ENCODE data around the gene HDAC10.

The HDAC10 gene, protein sequence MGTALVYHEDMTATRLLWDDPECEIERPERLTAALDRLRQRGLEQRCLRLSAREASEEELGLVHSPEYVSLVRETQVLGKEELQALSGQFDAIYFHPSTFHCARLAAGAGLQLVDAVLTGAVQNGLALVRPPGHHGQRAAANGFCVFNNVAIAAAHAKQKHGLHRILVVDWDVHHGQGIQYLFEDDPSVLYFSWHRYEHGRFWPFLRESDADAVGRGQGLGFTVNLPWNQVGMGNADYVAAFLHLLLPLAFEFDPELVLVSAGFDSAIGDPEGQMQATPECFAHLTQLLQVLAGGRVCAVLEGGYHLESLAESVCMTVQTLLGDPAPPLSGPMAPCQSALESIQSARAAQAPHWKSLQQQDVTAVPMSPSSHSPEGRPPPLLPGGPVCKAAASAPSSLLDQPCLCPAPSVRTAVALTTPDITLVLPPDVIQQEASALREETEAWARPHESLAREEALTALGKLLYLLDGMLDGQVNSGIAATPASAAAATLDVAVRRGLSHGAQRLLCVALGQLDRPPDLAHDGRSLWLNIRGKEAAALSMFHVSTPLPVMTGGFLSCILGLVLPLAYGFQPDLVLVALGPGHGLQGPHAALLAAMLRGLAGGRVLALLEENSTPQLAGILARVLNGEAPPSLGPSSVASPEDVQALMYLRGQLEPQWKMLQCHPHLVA

DNA sequence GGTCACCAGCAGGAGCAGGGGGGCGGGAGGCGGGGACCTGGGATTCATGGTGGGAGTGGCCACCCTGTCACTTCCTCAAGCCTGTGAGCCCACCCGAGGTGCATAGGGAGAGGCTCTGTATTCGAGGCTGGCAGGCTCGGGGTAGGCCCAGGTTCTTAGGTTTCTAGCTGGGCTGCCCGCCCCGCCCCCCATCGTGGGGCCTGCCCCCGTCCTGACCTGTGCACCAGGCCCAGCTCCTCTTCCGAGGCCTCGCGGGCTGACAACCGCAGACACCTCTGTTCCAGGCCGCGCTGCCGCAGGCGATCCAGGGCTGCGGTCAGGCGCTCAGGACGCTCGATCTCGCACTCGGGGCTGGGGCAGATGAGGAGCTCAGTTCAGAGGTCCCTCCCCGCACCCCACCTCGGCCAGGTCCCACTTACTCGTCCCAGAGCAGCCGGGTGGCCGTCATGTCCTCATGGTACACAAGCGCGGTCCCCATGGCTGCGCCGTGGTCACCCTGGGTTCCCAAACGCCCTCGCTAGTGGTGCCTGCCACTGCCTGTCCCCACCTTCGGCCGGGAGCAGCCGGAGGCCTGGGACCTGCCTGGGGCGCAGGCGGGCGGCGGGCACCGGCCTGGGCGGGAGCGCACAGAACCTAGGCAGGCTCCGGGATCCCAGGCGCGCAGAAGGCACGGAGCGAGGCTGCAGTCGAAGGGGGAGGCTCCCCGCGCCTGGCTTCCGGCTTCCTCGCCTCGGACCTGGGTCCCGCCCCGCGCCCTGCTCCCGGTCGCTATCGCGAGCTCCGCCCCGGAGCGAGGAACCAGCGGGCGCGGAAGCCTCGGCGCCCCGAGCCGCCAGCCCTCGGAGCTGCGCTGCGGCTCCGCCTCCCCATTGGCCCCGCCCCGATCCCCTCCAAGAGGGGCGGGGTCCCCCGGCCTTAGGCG lies at the start of gene HDAC10:
Gene HDAC10 (minus strand): TSS at position 711 of the 922 bp plus-strand sequence. CDS start 233 bp downstream, at position 478.
- Histone ChIP-seq H3K4me3 (peak within 1 kb of the TSS; percentile 71), H3K36me3 (replicated peaks) (peaks cover 53% of the 10 kb centered on the region), H3K4me1 (peaks cover 5% of the 10 kb centered on the region), H3K9me3 (no peaks in the 10 kb centered on the region), H3K27me3 (ENCODE audit: low read depth) (no peaks in the 10 kb centered on the region)
- in situ Hi-C loops (cut with MboI; ENCODE audit: low sequenced_read_pairs) = loop anchor here (5.0 to 10.0 kb wide), 2 partner anchors 76 to 264 kb away; partner anchors contain the start of gene DENND6B
- peak; percentile 80 to 91 for DNase-seq (ENCODE audit: low spot score in 2 of 2)

DNA sequence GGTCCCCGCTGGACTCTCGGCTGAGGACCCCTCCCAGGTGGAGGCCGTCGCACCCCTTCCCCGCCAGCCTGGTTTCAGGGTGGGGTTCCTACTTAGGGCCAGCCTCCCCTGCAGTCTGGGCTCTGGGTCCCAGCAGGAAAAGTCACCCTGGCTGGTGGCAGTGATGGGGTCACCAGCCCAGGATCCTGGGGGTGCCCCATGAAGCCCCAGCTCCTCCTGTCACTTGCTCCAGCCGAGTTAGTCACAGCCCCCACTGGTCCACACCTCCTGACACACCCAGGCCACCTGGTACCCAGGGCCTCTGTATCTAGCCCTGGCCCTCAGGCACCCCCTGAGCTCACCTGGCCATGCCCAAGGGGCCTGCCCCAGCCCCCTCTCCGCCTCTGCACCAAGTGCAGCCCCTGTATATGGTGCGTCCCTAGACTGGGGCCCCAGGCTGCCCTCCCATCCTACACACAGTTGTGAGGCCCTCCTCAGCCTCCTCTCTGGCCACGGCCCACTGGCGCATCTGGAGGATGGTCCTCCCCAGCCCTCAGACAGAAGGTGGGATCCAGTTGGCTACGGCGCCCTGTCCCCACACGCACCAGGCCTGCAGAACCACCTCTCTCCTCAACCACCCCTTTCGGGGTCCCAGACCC lies 49.7 kb upstream of the HDAC10 start:
- in situ Hi-C loops (cut with MboI; ENCODE audit: low sequenced_read_pairs) = no loop called here
- Histone ChIP-seq H3K9me3 (no peaks in the 10 kb centered on the region), H3K27me3 (ENCODE audit: low read depth) (no peaks in the 10 kb centered on the region), H3K4me1 (peaks cover 7% of the 10 kb centered on the region), H3K36me3 (replicated peaks) (peaks cover 4% of the 10 kb centered on the region; the same call in 1 of the 2 replicates), H3K4me3 (no peak overlapping the region)
- no peak for DNase-seq (ENCODE audit: low spot score in 2 of 2)

DNA sequence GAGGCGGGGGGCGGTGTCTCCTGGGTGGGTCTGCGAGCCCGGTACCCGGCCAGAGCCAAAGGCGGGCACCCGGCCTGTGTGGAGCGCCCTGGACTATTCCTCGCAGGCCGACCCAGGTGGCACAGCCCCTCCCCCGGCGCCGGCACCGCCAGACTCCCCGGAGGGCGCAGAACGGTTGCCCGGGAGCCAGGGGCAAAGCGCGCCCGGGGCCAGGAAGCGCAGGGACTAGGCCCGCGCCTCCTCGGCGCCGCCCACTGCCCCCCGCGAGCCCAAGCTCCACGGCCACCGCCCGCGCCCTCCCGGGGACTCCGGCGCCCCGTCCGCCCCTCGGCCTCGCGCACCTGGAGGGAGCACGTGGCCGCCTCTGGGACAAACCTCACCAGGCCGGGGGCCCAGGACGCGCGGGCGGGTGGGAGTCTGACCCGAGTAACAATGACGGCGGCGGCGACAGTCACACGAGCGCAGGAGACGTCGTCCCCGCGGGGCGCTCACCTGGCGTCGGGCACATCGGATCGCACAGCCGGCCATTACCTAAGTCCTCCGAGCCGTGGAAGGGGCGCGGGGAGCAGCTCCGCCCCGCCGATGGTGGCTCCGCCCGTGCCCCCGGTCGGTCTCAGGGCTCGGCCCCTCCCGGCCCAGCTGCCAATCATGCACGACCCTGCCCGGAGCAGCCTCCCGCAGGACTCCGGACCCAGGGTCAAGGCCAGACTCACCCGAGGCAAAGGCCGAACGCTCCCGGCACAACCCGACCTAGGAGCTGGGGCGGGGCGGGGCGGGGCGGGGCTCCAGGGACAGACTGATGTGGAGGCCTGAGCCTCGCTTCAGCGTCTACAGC lies 48.9 kb upstream of the HDAC10 start:
- Histone ChIP-seq H3K4me1 (no peaks in the 10 kb centered on the region; the same call in 1 of the 2 replicates), H3K36me3 (replicated peaks) (no peaks in the 10 kb centered on the region; the same call in 1 of the 2 replicates), H3K9me3 (no peaks in the 10 kb centered on the region), H3K4me3 (no peak overlapping the region), H3K27me3 (ENCODE audit: low read depth) (no peaks in the 10 kb centered on the region)
- in situ Hi-C loops (cut with MboI; ENCODE audit: low sequenced_read_pairs) = no loop called here
- DNase-seq (ENCODE audit: low spot score in 2 of 2) = no peak

GRCh38 chr22:50298937-50299784 lies 48.1 kb upstream of the HDAC10 start:
- Histone ChIP-seq H3K9me3 (no peaks in the 10 kb centered on the region), H3K4me3 (no peak overlapping the region), H3K4me1 (no peaks in the 10 kb centered on the region), H3K27me3 (ENCODE audit: low read depth) (no peaks in the 10 kb centered on the region), H3K36me3 (replicated peaks) (no peaks in the 10 kb centered on the region; the same call in 1 of the 2 replicates)
- DNase-seq (ENCODE audit: low spot score in 2 of 2) = no peak
- in situ Hi-C loops (cut with MboI; ENCODE audit: low sequenced_read_pairs) = no loop called here

- in situ Hi-C loops (cut with MboI; ENCODE audit: low sequenced_read_pairs) = no loop called here
- Histone ChIP-seq H3K36me3 (replicated peaks) (no peaks in the 10 kb centered on the region; the same call in 1 of the 2 replicates), H3K9me3 (no peaks in the 10 kb centered on the region), H3K4me1 (peaks cover 6% of the 10 kb centered on the region), H3K27me3 (ENCODE audit: low read depth) (no peaks in the 10 kb centered on the region), H3K4me3 (no peak overlapping the region)
- no peak for DNase-seq (ENCODE audit: low spot score in 2 of 2)
These were observed 47.2 kb upstream of the HDAC10 start for GRCh38 chr22:50298266-50298637.

DNA sequence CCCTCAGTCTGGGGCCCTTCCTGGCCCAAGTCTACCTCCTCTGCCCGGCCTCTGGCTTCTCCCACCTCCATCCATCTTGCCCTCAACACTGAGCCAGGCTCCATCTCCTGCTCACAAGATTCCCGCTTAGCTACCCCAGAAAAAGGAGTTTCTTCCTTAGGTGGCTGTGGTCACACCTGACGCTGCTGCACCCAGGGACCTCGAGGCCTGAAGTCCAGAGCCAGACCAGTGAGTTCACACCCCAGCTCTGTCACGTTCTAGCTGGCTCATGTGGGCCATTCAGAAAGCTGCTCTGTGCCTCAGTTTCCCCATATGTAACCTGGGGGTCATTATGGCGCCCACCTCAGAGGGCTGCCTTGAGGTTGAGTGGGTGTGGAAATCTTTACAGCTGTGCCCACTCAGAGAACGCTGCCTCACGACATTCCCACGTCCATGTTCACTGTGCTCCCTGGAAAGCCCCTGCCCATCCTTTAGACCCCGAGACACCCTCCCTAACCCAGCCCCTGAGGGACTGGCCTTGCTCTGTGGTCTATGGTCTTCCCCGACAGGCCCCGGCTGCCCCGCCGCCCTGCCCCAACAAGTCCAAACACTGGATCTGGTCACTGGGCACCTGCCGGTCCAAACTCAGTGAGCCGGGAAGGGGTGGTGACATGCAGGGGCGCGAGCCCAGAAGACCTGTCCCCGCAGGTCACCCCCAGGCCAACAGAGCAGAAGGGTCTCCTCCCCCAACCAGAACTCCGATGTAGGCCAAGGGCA lies 46.6 kb upstream of the HDAC10 start:
- H3K4me1 ChIP-seq = peaks cover 7% of the 10 kb centered on the region
- H3K9me3 ChIP-seq = no peaks in the 10 kb centered on the region
- H3K4me3 ChIP-seq = no peak overlapping the region
- in situ Hi-C loops (cut with MboI; ENCODE audit: low sequenced_read_pairs) = no loop called here
- no peaks in the 10 kb centered on the region for H3K27me3 ChIP-seq (ENCODE audit: low read depth)
- H3K36me3 ChIP-seq (replicated peaks) = no peaks in the 10 kb centered on the region; the same call in 1 of the 2 replicates
- DNase-seq (ENCODE audit: low spot score in 2 of 2) = no peak

DNA sequence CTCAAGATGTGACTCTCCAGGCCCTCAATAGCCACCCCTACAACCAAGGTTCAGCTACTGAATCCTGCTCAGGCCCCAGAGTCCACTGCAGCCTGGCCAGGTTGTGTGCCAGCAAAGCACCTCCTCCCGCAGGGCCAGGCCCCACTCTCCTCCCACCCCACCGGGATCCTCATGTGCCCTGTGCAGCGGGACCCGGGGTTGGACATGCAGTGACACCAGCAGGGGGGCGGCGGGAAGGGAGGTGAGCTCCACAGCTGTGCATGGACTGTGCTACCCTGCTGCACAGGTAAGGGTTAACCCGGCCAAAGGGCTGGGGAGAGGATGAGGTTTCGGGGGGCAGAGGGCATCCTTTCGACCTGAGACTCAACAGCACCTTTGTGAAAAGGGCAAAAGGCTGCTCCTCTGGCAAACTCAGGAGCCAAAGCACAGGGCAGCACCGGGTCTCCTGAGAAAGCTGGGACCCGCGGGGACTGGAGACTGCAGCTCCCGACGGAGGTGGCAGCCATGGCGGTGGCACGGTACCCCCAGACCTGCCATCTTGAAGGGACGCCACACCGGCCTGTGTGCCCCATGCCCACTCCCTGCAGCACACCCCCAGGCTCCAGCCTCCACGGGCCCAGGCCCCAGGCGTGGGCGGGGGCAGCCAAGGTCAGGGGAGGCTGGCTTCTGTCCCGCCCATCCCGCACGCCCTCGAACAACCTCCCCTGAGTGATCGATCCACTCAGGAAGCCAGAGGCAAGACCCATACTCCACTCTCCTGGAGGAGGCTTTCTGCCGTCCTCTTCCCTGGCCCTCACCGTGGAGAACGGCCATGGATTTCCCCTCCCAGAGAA lies 45.8 kb upstream of the HDAC10 start:
- in situ Hi-C loops (cut with MboI; ENCODE audit: low sequenced_read_pairs) = no loop called here
- H3K36me3 ChIP-seq (replicated peaks) = no peaks in the 10 kb centered on the region; the same call in 1 of the 2 replicates
- peaks cover 7% of the 10 kb centered on the region for H3K4me1 ChIP-seq
- no peaks in the 10 kb centered on the region for H3K27me3 ChIP-seq (ENCODE audit: low read depth)
- no peak overlapping the region for H3K4me3 ChIP-seq
- H3K9me3 ChIP-seq = no peaks in the 10 kb centered on the region
- DNase-seq (ENCODE audit: low spot score in 2 of 2) = no peak

- H3K27me3 ChIP-seq (ENCODE audit: low read depth) = no peaks in the 10 kb centered on the region
- DNase-seq (ENCODE audit: low spot score in 2 of 2) = no peak
- peaks cover 7% of the 10 kb centered on the region for H3K4me1 ChIP-seq
- no peak overlapping the region for H3K4me3 ChIP-seq
- in situ Hi-C loops (cut with MboI; ENCODE audit: low sequenced_read_pairs) = no loop called here
- peaks cover 7% of the 10 kb centered on the region; the same call in 1 of the 2 replicates for H3K36me3 ChIP-seq (replicated peaks)
- no peaks in the 10 kb centered on the region for H3K9me3 ChIP-seq
These were observed 43.2 kb upstream of the HDAC10 start for GRCh38 chr22:50294319-50294656.

GRCh38 chr22:50293441-50294318 lies 42.6 kb upstream of the HDAC10 start:
- Histone ChIP-seq H3K4me3 (no peak overlapping the region), H3K4me1 (peaks cover 7% of the 10 kb centered on the region), H3K36me3 (replicated peaks) (peaks cover 11% of the 10 kb centered on the region; the same call in 1 of the 2 replicates), H3K27me3 (ENCODE audit: low read depth) (no peaks in the 10 kb centered on the region), H3K9me3 (no peaks in the 10 kb centered on the region)
- peak in 1 of 2 experiments; percentile 71 for DNase-seq (ENCODE audit: low spot score in 2 of 2)
- in situ Hi-C loops (cut with MboI; ENCODE audit: low sequenced_read_pairs) = no loop called here

All from HAP-1 (cell line).